ENCODE results near the gene SHC2.
"Not testable (repeated sequence)": the region's sequence is repeated elsewhere in the genome, so short reads cannot be mapped to it uniquely, and the experiment has no call there.

SHC2 gene

DNA sequence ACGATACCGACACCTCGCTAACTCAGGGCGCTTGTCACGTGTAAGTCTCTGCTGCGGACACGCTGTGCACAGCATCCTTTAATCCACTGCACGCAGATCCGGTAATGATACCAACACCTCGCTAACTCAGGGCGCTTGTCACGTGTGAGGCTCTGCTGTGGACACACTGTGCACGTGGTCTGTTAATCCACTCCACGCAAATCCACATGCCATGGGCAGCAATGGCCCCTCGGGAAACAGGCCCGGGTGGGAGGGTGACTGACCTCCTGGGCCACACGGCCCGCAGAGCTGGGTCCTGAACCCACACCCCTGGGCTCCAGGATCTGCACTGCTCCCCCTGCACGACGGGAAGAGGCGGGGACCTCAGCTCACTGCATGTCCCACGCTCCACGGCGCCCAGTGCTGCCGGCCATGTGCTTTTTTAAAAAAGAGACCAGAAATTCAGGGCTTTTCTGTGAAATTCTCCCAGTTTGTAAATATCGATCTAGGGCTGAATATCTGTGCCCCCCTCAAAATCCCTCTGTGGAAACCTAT is 16.1 kb downstream of the SHC2 start:
- DNase-seq, result no peak

DNA sequence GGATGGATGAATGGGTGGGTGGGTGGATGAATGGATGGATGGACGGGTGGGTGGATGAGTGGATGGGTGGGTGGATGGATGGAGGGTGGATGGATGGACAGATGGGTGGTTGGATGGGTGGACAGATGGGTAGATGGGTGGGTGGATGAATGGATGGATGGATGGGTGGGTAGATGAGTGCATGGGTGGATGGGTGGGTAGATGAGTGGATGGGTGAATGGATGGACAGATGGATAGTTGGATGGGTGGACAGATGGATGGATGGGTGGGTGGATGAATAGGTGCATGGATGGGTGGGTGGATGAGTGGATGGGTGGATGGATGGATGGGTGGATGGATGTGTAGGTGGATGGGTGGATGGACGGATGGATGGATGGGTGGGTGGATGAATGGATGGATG is 17.8 kb downstream of the SHC2 start:
- no peak for DNase-seq

DNA sequence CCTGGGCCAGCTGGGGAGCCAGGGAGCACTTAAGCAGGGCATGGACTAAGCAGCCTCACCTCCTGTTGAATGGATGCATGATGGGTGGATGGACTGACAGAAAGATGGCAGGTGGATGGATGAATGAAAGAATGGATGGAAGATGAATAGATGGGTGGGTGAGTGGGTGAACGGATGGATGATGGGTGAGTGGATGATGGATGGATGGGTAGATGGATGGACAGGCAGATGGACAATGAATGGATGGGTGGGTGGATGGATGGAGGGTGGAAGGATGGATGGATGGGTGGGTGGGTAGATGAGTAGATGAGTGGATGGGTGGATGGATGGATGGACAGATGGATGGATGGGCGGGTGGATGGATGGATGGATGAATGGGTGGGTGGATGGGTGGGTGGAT is 18.7 kb downstream of the SHC2 start:
- no peak for DNase-seq

DNA sequence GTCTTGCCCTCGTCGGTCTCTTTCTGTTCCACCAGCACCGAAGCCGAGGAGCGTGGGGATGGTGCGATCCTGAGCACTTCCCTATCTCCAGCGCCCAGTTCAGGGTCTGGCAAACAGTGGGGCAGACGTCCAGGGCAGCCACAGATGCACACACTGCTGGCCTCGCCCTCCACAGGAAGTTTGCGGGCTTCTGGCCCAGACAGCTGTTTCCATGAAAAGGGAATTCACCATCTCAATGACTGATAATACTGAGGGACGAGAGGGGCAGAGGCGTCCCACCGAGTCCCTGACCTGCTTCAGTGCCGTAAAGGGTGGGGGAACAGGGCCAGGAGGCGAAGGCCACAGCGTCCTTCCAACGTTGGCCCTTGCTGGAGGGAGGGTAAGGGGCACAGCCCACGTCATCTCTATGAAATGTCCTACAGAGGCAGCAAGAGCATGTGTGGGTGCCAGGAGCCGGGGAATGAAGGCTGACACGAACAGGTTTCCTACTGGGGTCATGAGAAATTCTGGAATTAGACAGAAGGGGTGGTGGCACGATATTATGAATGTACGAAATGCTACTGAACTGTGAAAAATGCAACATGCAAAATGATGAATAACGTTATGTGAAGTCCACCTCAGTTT is 19.5 kb downstream of the SHC2 start:
- DNase-seq, result no peak

DNA sequence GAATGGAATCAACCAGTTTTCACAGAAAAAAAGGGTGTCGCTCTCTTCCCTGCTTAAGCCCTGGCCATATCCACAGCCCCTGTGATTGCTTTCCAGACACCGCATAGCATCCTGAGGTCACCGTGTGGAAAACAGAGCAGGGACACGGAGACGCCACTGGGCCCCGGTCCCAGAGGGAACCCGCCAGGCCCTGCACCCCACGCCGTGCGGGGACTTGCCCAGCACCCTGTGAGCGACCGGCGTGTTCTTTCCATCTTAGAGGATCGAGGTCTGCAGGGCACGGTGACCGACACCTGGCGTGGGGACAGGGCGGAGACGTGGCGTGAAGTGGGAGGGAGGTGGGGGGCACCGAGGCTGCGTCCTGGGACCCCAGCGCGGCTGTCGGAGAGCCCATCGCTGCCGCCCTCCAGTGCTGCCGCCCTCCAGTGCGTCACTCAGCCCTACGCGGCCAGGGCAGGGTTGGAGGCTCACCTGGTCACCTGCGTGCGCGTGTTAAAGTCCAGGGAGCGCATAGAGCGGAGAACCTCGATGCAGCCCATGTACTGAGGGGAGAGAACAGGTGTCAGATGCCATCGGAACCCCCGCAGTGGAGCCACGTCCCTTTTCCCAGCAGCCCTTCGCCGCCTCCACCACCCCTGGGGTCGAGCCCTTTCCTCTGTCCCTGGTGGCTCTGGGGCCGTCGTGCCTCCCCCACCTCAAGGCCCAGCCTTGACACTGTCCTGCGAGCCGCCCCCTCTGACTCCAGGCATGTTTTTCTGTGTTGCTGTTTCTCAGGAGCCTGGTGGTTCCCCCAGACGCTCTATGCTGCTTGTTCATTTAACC is 20.2 kb downstream of the SHC2 start:
- no peak for DNase-seq

DNA sequence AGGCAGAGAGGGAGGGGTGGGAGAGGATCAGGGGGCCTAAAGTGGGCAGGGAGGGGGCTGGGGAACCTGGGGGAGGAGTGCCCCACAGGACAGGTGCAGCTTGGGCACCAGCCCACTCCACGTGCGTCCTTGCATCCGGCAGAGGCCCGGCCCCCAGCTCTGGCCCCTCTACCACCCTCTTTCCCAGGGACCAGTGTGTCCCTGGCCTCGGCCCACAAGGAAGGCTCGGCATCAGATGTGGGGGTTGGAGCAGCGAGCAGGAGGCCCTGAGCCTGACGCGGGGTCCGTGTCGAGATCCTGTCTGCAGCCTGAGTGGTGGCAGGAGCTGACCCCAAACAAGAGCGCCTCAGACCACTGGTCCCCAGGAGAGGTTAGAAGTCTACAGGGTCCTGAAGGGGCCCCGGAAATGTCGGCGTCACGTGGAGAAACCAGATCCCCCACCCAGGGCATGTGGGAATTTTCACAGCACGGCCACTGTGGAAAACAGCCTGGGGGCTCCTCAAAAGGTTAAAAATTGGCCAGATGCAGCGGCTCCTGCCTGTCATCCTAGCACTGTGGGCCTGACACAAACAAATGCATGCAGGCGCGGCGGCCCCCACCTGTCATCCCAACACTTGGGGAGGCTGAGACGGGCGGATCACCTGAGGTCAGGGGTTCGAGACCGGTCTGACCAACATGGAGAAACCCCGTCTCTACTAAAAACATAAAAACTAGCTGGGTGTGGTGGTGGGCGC is 21.5 kb downstream of the SHC2 start:
- DNase-seq, result no peak

DNA sequence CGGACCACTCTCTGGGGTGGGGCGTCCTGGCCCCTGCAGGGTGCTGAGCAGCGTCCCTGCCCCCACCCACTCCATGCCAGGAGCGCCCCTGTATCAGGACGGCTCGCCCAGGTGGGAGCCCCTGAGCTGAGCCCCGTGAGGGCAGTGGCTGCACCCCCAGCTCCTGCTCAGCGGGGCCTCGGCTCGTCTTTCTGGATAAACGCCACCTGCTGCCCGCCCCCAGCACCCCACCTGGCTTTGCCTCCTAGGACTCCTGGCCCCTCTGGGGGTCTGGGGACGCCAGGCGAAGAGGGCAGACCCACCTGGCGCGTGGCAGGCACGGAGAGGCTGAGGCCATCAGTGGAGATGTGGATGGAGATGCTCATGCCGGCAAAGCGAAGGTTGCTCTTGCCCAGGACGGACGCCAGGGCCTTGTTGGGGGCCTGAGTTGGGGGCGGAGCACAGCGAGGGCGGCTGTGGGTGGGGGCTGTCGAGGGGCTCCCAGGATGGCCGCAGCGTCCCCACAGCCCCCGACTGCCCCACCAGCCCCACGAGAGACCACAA is 22.3 kb downstream of the SHC2 start:
- no peak for DNase-seq

DNA sequence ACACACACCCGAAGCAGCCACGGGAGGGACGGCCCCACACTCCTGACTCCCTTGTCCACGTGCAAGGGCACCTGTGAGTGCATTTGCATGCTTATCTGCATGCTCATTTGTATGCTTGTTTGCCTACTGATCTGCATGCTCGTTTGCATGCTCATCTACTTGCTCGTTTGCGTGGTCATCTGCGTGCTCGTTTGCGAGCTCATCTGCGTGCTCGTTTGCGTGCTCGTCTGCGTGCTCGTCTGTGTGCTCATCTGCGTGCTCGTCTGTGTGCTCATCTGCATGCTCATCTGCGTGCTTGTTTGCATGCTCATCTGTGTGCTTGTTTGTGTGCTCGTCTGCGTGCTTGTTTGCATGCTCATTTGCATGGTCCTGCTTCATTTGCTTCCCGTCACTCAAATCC is 23.8 kb downstream of the SHC2 start:
- DNase-seq, result no peak

DNA sequence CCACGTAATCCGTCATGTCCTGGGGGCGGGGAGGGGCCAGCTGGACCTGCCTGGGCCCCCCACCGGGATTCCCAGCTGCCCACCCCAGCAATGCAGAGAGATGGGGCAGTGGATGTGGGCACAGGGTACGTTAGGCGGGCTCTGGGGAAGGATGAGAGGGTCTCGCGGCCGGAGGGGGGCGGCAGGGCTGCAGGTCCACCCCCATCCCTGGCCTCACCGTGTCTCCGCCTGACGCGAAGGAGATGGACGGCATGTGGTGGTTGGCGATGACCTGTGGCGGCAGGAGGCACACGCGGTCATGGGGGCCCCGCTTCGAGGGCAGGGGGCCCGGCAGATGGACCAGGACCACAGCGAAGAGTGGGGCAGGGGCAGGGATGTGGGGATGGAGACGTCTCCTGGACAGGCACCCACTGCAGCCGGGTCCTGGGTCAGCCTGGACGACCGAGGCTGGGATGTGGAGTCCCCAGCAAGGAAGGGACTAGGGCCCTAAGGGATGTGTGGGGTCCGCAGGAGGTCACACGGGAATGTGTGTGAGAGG is 24.4 kb downstream of the SHC2 start:
- DNase-seq, result no peak

DNA sequence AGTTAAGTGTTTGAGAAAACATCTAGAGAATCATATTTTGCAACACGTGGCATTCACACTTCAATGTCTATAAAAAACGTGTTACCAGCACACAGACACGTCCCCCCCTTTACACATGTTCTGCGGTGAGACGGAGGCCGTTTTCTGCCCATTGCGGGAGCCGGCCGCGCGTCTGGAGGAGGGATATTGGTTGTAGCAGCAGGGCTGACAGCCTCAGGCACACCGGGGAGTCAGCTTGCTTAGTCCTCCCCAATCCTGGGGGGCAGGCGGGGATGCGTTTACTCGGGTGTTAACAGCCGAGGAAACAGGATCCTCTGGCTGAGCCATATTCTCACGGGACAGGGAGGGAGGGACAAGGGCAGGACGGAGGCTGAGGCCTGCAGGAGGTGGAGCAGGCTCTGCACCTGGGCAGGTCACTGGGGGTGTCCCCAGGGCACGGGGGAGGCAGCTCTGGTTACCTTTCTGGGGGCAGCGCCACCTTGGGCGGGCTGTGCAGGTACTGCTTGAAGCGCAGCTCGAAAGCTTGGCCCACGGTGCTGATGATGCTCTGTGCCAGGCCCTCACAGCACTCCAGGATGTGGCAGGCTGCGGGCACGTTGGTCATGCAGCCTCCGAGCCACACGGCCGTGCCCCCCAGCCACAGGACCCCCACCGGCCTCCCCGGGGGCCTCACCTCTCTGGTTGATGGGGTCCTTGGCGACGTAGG is 25.0 kb downstream of the SHC2 start:
- peak; percentile 1 for DNase-seq

DNA sequence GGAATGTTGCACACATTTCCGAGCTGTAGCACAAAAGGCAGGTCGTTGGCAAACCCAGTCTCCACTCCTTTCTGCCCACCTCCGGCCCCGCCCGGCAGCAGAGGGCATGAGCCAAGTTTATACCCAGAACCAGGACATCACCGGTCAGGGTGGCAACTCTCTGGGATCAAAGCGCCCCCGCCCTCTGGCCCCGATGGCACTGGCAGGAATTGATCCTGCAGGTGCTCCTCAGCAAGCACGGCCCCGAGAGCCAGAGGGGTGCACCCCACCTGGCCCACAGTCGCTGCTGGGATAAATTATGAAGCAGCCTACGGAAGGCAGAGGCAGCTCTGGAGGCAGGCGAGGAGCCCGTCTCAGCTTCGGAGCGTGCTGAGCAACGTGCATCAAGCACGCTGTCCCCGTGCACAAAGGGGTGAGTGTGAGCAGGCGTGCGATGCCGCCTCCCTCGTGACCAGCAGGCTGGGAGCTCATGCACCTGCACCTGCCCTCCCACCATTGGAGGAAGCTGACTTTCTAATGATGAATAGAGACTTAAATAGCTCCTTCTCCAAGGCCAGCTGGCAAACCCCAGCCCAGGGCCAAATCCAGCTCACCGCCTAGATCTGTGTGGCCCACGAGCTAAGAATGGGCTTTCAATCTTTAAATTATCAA is 25.7 kb downstream of the SHC2 start:
- DNase-seq, result no peak

DNA sequence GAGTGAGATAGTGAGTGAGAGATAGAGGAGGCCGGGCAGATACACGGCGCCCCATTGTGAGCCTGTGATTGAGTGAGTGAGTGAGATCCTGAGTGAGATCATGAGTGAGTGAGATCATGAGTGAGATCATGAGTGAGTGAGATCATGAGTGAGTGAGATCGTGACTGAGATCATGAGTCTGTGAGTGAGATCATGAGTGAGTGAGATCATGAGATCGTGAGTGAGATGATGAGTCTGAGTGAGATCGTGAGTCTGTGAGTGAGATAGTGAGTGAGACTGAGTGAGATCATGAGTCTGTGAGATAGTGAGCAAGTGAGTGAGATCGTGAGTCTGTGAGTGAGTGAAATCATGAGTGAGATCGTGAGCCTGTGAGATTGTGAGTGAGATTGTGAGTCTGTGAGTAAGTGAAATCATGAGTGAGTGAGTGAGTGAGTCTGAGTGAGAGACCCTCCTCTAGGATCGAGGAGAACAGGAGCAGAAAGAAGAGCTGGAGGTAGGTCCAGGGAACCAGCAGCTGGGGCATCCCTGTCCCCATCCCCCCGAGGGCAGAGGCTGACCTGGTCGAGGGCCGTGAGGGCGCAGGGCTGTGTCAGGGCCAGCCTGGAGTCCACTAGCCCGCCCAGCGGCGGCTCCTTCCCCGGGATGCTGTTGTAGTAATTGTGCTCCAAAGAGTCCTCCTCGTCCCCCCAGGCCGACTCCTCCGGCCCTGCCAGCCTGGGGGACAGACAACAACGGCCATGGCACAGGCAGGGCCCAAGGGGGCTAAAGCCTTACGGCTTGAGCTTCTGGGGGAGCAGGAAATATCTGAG is 26.5 kb downstream of the SHC2 start:
- no peak for DNase-seq

DNA sequence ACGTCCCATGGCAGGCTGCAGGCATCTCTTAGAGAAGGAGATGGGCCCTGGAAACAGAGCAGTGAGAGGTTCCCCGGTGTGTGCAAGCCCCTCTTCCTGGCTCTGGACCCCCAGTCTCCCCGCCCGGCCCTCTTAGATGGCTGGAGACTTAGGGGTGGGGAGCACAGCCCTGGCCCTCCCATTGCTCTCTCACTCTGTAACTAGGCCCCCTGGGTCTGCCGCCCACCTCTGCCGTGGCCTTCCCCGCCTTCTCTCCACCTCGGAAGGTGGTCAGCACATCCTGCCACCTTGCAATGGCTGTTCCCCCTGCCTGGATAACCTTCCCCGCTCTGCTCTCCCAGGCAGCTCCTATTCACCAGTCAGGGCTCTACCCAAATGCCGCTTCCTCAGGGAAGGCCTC is 30.1 kb downstream of the SHC2 start:
- no peak for DNase-seq

DNA sequence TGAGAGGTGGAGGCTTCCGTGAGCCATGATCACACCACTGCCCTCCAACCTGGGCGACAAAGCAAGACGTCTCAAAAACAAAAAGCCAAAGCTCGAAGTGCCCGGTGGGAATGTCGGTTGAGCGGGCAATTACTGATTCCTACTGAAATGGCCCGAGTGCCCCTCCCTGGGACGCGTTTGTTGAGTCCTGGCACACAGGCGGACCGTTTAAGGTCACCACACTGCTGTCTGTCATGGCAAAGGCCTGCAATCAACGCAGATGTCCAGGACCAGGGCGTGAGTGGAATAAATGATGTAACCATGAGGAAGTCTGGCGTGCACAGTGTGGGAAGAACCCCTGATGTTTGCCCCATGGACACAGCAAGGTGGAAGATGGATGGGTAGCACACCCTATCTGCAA is 32.7 kb downstream of the SHC2 start:
- DNase-seq, result no peak

DNA sequence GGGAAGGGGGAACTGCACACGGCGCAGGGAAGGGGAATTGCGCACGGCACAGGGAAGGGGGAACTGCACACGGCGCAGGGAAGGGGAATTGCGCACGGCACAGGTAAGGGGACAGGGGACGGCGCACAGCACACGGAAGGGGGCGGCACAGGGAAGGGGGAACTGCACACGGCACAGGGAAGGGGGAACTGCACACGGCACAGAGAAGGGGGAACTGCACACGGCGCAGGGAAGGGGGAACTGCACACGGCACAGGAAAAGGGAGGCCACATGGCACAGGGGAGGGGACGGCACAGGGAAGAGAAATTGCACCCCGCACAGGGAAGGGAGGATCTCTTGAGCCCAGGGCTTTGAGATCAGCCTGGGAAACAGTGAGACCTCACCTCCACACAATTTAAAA is 33.2 kb downstream of the SHC2 start:
- DNase-seq, result not testable (repeated sequence)

DNA sequence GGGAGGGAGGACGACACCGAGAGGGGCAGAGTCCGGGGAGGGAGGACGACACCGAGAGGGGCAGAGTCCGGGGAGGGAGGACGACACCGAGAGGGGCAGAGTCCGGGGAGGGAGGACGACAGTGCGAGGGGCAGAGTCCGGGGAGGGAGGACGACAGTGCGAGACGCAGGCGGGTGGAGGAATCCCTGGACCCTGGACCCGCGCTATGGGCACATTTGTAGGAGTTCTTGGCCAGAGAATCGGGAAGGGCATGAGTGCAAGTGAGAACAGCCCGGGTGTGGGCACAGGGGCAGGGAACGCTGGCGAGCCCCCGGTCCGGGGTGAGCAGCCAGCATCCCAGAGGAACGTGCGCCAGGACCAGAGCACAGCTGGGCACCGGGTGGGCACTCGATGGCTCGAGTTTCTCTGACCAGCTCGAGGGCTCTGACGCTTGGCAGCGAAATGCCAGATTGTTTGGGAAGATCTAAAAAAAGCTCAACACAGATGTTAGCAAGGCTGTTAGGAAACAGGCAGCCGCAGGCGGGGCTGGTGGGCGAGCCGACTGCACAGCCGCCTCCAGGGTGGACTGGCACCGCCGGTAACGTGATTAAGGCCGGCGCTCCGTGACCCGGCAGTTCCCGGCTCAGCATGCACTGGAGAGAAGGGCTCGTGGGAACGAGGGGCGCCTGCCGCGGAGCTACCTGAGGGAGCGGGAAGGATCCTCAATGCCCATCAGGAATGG is 33.9 kb downstream of the SHC2 start:
- DNase-seq, result no peak

DNA sequence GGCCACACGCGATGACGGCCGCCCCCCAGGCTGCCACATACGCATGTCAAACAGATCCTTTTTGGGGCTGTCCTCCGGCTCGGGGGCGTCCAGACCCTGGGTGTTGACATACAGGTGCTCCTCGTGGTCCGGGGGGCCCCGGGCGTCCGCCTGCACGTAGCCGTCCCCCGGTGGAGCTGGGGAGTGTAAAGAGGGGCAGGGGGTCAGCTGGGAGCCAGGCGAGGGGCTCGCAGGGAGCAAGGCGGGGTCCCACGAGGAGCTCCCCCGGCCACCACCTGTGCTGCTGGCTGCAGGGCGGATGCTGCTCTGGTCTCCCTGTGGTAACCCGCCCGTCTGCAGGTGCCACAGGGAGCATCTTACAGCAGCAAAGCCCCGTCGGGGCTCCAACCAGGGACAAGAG is 35.8 kb downstream of the SHC2 start:
- DNase-seq, result no peak

DNA sequence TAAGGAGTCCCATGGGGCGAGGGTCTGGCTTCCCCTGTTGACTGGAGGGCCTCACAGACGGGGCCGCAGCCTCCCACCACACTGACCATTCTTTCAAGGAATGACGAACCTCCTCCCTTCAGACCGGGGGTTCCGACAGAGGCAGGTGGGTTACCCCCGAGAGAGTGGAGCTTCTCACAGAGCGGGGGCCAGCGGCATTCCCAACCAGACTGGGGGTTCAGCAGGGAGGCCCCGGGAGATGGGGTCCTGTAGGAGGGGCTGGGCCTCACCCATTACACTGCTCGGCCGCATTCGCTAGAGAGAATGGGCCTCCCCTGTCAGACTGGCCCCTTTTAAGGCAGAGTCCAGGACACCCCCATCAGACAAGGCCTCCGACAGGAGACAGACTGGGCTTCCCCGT is 36.3 kb downstream of the SHC2 start:
- no peak for DNase-seq

DNA sequence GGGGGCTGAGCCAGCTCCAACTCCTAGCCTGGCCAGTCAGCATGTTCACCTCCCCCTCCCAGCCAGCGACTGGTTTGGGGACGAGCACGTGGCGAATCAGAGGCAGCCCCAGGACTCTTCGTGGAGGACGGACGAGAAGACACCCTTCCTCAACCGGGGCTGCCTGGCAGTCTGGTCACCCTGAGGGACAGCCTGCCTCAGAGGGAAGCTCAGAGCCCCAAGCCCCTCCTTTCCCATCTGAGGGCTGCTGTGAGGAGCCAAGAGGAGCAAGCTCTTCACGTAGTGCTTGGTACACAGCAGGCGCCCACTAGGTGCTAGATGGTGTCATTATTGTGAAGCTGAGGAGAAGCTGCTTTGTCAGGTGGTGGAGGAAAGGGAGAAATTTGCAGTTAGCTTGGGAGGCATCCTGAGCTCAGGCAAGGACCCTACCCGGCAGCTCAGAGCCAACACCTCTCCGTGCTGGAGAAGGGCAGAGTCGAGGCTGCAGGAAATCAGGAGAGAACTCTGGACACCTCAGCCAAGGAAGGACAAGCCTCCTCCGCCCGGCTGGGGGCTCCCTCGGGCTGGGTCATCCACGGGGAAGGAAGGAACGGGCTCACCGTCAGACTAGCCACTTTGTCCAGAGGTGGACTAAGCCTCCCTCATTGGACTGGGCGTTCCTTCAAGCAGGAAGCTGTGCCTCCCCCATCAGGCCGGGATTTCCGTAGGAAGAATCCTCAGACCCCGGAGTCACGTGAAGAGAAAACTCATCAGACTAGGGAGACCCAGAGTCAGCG is 37.0 kb downstream of the SHC2 start:
- no peak for DNase-seq

DNA sequence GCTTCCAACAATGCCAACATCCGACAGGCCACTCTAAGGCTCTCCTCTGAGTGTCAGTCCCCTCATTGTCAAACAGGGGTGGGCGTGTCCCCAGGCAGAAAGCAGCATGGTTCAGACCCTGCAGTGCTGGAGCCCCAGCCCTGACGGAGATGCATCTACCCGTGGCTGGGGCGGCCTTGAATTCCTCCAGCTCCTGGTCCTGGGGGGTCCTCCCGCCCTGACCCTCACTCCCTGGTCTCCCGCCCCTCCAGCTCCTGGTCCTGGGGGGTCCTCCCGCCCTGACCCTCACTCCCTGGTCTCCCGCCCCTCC is 38.0 kb downstream of the SHC2 start:
- DNase-seq, result not testable (repeated sequence)

Measured in NCI-H2081 treated with DMSO at 0.1 percent for 48 hours (cell line).